ENCODE results near the gene PTGFRN. TPM values are rescaled to one million over a fixed set of nuclear protein-coding genes. Genes with fewer than 3 reads are reported as not detected.
"Not testable (repeated sequence)": the region's sequence is repeated elsewhere in the genome, so short reads cannot be mapped to it uniquely, and the experiment has no call there.

PTGFRN gene
- total RNA-seq, 1 donor from 2014 or later = 106 TPM

- no peaks in the 10 kb centered on the region for H3K9me3 Mint-ChIP-seq
Observed at GRCh38 chr1:116870300-116870699, 39.4 kb upstream of the PTGFRN start.

GRCh38 chr1:116871779-116872146, 38.0 kb upstream of the PTGFRN start:
- no peak for TF ChIP-seq CTCF (IDR thresholded peaks at IDR 0.05; ENCODE audit: unreplicated experiment)
- no peaks in the 10 kb centered on the region for H3K36me3 Mint-ChIP-seq
- H3K9me3 Mint-ChIP-seq = no peaks in the 10 kb centered on the region
- no peak overlapping the region for H3K27ac Mint-ChIP-seq
- no peaks in the 10 kb centered on the region for H3K27me3 Mint-ChIP-seq (ENCODE audit: low read depth)
- H3K4me3 Mint-ChIP-seq = no peak overlapping the region
- no peak for DNase-seq (ENCODE audit: low spot score in 2 of 2, unreplicated experiment in 2 of 2)
- H3K4me1 Mint-ChIP-seq = peaks cover 2% of the 10 kb centered on the region

More at GRCh38 chr1:116870300-116870699, 39.4 kb upstream of the PTGFRN start:
- Mint-ChIP-seq H3K36me3 (no peaks in the 10 kb centered on the region), H3K27ac (no peak overlapping the region), H3K4me1 (peaks cover 2% of the 10 kb centered on the region), H3K27me3 (ENCODE audit: low read depth) (no peaks in the 10 kb centered on the region), H3K4me3 (no peak overlapping the region)
- DNase-seq (ENCODE audit: low spot score in 2 of 2, unreplicated experiment in 2 of 2) = no peak
- TF ChIP-seq CTCF (IDR thresholded peaks at IDR 0.05; ENCODE audit: unreplicated experiment) = no peak

GRCh38 chr1:116873680-116874271, 35.9 kb upstream of the PTGFRN start:
- no peak overlapping the region for H3K27ac Mint-ChIP-seq
- no peaks in the 10 kb centered on the region for H3K9me3 Mint-ChIP-seq
- peaks cover 2% of the 10 kb centered on the region for H3K4me1 Mint-ChIP-seq
- no peaks in the 10 kb centered on the region for H3K27me3 Mint-ChIP-seq (ENCODE audit: low read depth)
- no peak for DNase-seq (ENCODE audit: low spot score in 2 of 2, unreplicated experiment in 2 of 2)
- H3K36me3 Mint-ChIP-seq = no peaks in the 10 kb centered on the region
- no peak overlapping the region for H3K4me3 Mint-ChIP-seq
- no peak for TF ChIP-seq CTCF (IDR thresholded peaks at IDR 0.05; ENCODE audit: unreplicated experiment)

GRCh38 chr1:116874733-116875249, 34.9 kb upstream of the PTGFRN start:
- TF ChIP-seq CTCF (IDR thresholded peaks at IDR 0.05; ENCODE audit: unreplicated experiment) = no peak
- DNase-seq (ENCODE audit: low spot score in 2 of 2, unreplicated experiment in 2 of 2) = no peak
- Mint-ChIP-seq H3K27ac (no peak overlapping the region), H3K9me3 (no peaks in the 10 kb centered on the region), H3K4me1 (peaks cover 2% of the 10 kb centered on the region), H3K27me3 (ENCODE audit: low read depth) (no peaks in the 10 kb centered on the region), H3K4me3 (no peak overlapping the region), H3K36me3 (no peaks in the 10 kb centered on the region)

GRCh38 chr1:116875391-116875790, 34.3 kb upstream of the PTGFRN start:
- TF ChIP-seq CTCF (IDR thresholded peaks at IDR 0.05; ENCODE audit: unreplicated experiment) = no peak
- Mint-ChIP-seq H3K9me3 (no peaks in the 10 kb centered on the region), H3K27ac (no peak overlapping the region), H3K4me1 (peaks cover 2% of the 10 kb centered on the region), H3K4me3 (no peak overlapping the region), H3K27me3 (ENCODE audit: low read depth) (no peaks in the 10 kb centered on the region), H3K36me3 (no peaks in the 10 kb centered on the region)
- DNase-seq (ENCODE audit: low spot score in 2 of 2, unreplicated experiment in 2 of 2) = no peak

GRCh38 chr1:116875946-116876345, 33.8 kb upstream of the PTGFRN start:
- not testable (repeated sequence) for H3K4me3 Mint-ChIP-seq; H3K27ac Mint-ChIP-seq; H3K4me1 Mint-ChIP-seq; H3K27me3 Mint-ChIP-seq (ENCODE audit: low read depth); H3K36me3 Mint-ChIP-seq; DNase-seq (ENCODE audit: low spot score in 2 of 2, unreplicated experiment in 2 of 2); H3K9me3 Mint-ChIP-seq
